GM12872 (cell line): ENCODE data around the gene KRTAP4-6.
"Not testable (repeated sequence)": the region's sequence is repeated elsewhere in the genome, so short reads cannot be mapped to it uniquely, and the experiment has no call there.

ENCODE experiments used
- TF ChIP-seq, protein P1 (sequence below): IDR thresholded peaks from 3 replicates; pipeline ENCODE4 v1.5.1; 2011; ENCODE audit warnings: low read depth, mild to moderate bottlenecking, low read length, moderate library complexity; ENCODE audit not compliant: insufficient read depth

Gene KRTAP4-6

DNA sequence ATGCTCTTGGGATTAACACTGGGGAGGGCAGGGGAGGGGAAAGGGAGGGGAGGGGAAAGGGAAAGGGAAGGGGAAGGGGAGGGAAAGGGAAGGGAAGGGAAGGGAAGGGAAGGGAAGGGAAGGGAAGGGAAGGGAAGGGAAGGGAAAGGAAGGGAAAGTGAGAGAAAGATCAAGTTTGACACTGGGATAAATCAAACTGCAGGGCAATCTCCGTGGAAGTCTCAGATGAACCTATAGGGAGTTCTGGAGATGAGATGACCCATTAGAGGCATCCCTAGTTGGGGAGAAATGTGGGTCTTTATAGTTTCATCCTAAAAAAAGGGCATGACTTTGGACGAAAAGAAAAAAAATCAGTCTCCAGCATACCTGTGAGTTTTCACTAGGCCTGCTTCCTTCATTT, 18.6 kb downstream of the KRTAP4-6 start:
- TF ChIP-seq, protein P1, sequence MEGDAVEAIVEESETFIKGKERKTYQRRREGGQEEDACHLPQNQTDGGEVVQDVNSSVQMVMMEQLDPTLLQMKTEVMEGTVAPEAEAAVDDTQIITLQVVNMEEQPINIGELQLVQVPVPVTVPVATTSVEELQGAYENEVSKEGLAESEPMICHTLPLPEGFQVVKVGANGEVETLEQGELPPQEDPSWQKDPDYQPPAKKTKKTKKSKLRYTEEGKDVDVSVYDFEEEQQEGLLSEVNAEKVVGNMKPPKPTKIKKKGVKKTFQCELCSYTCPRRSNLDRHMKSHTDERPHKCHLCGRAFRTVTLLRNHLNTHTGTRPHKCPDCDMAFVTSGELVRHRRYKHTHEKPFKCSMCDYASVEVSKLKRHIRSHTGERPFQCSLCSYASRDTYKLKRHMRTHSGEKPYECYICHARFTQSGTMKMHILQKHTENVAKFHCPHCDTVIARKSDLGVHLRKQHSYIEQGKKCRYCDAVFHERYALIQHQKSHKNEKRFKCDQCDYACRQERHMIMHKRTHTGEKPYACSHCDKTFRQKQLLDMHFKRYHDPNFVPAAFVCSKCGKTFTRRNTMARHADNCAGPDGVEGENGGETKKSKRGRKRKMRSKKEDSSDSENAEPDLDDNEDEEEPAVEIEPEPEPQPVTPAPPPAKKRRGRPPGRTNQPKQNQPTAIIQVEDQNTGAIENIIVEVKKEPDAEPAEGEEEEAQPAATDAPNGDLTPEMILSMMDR, result no peak

GRCh38 chr17:41118721-41119120, 21.6 kb downstream of the KRTAP4-6 start:
- TF ChIP-seq, protein P1, result no peak

DNA sequence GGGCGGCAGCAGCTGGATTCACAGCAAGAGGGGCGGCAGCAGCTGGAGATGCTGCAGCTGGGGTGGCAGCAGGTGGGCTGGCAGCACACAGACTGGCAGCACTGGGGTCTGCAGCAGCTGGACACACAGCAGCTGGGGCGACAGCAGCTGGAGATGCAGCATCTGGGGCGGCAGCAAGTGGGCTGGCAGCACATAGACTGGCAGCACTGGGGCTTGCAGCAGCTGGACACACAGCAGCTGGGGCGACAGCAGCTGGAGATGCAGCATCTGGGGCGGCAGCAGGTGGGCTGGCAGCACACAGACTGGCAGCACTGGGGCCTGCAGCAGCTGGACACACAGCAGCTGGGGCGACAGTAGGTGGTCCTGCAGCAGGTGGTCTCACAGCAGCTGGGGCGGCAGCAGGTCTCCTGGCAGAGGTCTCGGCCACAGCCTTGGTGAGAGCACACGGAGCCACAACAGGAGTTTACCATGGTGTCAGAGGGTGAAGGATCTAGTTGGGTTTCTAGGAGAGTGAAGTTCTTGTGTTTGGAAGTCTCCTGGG, 22.4 kb downstream of the KRTAP4-6 start, which contains the start of gene KRTAP4-11:
KRTAP4-11 (minus strand) TSS at position 528 of the 541 bp plus-strand sequence; CDS start at position 470, 58 bp downstream.
- TF ChIP-seq, protein P1, result not testable (repeated sequence)

GRCh38 chr17:41116297-41116696, 24.0 kb downstream of the KRTAP4-6 start:
- TF ChIP-seq, protein P1, result no peak

- TF ChIP-seq, protein P1, result no peak
These were observed 29.0 kb downstream of the KRTAP4-6 start for GRCh38 chr17:41111151-41111885.

DNA sequence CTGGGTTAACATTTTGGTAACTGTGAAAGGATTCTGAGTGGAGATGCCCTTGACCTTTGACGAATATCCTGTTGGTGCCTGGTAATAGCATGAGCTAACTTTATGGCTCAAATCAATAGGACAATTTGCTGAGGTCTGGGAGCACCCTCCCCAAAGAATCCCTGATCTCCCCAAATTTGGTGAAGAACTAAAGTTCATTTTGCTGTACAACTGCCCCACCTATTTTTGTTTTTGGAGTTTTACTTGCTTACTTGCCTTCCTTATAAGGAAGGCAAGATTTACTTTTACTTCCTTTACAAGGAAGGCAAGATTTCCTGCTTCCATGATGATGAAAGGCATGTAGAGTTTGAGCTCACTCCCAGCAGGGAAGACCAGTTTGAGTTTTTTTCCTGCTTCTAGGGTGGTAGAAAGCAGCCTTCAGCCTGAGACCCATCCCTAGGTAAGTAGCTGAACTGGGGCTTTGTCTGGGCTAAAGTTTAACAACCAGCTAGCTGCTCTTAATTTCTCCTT, 32.3 kb downstream of the KRTAP4-6 start:
- TF ChIP-seq, protein P1, result no peak

- TF ChIP-seq, protein P1, result not testable (repeated sequence)
These were observed 35.0 kb downstream of the KRTAP4-6 start, which contains the start of gene KRTAP4-9 for GRCh38 chr17:41105347-41105746. Gene KRTAP4-9, plus strand, starts transcription at chr17:41105389. Its CDS starts 0 bp downstream, at chr17:41105389.
